GM18873 (cell line): ENCODE data around the gene SMIM21.

Experiments used
- ATAC-seq: cut with Tn5 transposase; IDR thresholded peaks from one replicate; pipeline ENCODE4 v1.9.1; 2021; ENCODE audit warnings: mild to moderate bottlenecking, moderate library complexity, moderate number of reproducible peaks; ENCODE audit not compliant: unreplicated experiment, low FRiP score

SMIM21 gene

GRCh38 chr18:75427603-75428002, at the start of gene SMIM21:
Gene SMIM21, minus strand, starts transcription at chr18:75427703. Its CDS starts 140 bp downstream, at chr18:75427563.
- ATAC-seq, result no peak

GRCh38 chr18:75475228-75475627, 47.7 kb upstream of the SMIM21 start:
- ATAC-seq, result no peak

- no peak for ATAC-seq
Measured at GRCh38 chr18:75474332-75474731, 46.8 kb upstream of the SMIM21 start.

DNA sequence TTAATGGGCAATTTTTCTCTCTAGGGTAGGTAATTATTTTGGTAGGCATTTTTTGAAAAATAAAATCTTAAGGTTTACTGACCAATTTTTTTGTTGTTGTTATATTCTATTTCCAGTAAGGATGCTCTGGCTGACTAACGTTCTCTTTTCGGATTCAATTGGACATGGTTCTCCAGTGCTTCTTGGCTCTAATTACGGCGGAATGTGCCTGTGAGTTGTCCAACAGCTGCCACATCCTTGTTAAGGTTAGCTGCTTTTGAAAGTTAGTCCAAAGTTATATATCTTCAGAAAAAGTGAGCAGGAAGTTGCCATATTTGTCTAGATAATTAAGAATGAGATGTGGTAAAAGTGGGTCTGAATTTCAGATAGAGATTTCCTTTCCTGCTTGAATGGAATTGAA, 45.8 kb upstream of the SMIM21 start:
- no peak for ATAC-seq

DNA sequence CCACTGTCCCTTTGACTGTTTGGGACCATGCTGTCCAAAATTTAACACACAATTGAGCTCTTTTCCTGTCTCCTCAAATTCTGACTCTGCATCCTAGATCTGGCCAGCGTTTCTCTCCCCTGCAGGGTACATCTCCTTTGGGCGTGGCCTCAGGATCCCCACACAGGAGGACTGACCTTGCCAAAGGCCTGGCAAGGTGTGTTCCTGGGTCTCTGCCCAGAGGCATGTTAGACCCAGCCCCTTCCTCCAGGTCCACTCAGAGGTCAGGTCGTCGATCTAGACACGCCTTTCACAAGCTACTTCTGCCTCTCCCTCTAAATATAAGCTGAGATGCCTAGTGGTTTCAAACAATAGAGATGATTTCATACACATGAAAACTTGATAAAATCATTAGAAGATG, 45.4 kb upstream of the SMIM21 start:
- ATAC-seq, result no peak

DNA sequence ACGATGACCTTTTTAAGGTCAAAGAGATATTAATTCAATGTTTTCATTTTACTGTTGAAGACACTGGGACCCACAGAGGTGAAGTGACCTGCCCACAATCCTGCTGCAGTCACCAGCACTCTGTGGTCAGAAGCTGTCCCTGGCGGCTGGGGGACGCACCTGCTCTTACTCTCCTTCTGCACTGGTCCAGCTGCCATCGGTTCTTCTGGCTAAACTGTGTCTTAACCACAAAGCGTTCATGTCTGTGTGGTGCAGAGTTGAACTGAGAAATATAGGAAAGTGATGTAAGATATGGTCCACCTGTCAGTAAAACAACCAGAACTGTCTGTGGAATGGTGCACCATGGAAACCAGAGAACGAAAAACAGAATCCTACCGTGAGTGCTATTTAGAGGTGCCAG, 44.9 kb upstream of the SMIM21 start:
- no peak for ATAC-seq

DNA sequence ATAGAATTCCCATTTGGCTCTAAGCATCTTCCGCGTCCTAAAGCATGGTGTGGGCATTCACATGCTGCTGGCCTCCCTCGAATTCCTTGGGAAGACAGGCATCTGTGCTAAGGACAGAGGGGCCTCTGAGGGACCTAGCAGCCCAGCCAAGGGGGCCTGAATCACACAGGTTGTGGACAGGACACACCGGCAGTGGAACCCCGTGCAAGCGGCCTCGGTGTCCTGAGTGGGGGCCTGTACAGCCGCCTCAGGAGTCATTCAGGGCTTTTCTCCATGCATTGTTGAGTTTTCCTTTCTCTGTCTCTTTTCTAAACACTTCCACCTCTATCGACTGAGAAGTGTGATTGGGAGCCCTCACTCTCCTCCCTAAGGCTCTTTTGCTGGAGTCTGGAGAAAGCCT, 44.3 kb upstream of the SMIM21 start:
- ATAC-seq, result no peak

- ATAC-seq, result no peak
Measured at GRCh38 chr18:75467851-75468250, 40.3 kb upstream of the SMIM21 start.

GRCh38 chr18:75467281-75467795, 39.8 kb upstream of the SMIM21 start:
- no peak for ATAC-seq

DNA sequence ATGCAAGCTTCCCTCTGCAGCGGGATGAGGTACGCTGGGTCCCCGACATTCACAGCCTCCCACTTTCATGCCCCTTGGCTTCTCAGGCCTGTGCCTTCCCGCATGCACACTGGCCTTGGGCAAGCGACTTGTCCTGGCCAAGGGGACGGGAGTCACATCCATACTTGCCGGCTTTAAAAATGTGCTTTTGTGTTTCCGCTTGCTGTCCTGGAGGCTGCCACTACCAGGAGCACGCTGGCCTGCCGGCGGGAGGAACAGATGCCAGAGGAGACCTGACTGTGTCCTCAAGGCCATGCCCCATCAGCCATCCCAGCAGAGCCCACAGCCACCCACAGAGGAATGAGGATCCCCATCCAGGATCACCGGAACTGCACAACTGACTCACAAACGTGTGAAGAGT, 36.9 kb upstream of the SMIM21 start:
- ATAC-seq, result no peak

DNA sequence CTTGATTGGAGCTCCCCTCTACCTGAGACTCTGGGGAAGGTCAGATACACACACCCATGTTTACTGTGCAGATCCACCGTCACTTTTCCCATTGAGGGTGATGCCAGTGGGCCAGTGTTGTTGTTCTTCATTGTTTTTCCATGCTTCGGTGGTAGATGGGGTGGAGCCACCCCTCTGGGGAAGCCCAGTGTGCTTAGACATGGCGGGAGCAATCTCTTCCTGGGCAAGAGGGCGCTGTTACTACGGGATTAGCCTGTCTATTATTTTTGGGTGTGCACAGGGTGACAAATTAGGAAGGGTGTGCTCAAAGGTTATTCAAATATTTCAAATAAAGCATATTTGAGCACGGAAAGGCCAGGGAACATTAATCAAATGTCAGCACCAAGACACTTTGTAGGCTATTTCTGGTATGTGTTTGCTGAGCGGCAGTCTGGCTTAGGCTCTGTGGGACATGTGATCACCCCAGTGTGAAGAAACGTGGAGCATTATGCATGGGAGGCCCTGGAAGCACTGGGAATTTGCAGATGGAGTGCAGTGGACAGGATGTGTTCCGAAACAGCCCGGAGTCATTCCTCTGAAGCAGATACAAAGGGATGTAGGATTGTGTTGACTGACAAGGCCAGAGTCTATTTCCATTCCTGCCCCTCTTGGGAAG, 34.8 kb upstream of the SMIM21 start:
- no peak for ATAC-seq

- ATAC-seq, result no peak
Measured at GRCh38 chr18:75456199-75456631, 28.7 kb upstream of the SMIM21 start.

- ATAC-seq, result no peak
Measured at GRCh38 chr18:75455249-75456198, 28.0 kb upstream of the SMIM21 start.

GRCh38 chr18:75454022-75454795, 26.7 kb upstream of the SMIM21 start:
- no peak for ATAC-seq

- ATAC-seq, result no peak
Measured at GRCh38 chr18:75450906-75451305, 23.4 kb upstream of the SMIM21 start.

DNA sequence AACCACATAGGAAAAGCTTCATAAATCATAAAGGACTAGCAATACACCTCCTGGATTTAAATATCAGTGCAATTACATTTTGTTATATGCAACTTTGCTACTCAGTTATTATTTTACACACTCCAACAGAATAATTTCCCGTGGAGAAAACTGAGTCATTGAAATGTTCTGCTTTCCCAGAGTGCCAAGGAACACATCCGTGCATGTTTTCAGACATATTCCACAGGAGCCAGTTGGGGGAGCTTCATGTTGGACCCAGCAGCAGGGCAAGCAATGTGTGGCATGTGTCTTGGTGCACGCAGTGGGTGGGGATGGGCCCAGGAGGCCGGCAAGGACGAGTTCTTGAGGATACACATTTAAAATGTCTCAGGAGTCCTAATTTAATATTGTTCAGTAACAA, 14.4 kb upstream of the SMIM21 start:
- ATAC-seq, result no peak

GRCh38 chr18:75439348-75439747, 11.8 kb upstream of the SMIM21 start:
- no peak for ATAC-seq

GRCh38 chr18:75438891-75439290, 11.4 kb upstream of the SMIM21 start:
- no peak for ATAC-seq

GRCh38 chr18:75437979-75438378, 10.5 kb upstream of the SMIM21 start:
- no peak for ATAC-seq

DNA sequence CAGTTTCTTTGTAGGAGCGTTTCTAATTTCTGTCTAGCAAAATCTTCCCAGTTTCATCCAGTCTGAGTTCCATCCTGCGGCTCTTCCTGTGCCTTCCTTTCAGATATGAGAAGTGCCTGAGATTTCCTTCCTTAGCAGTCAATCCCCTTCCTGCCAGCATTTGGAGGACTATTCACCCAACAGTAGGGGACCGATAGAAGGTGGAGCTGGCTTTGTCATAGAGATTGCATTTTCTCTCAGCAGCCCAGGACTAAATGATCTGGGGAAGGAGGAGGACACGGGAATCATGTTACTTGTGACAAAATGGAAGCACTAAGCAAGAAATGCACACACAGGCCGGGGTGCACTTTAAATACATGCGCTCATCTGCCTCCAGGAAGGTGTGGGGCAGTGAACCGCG, 5.6 kb upstream of the SMIM21 start:
- no peak for ATAC-seq

DNA sequence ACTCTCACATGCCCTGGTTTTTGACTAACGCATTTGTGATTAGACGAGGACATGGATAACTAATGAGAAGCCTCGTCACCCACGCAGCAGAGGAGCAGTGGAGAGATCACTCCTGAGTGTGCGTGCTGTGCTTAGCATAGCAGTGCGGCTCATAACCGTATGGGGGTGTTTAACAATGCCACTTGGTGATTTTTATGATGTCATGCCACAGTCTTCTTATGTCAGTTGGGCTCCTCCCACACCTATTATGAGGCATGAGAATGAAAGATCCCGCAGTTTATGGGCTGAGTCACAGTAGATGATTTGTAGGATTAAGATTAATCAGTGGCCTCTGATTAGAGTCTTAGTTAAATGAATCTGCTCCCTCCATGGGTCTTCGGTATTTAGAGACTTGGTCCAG, 2.5 kb upstream of the SMIM21 start:
- no peak for ATAC-seq
